ENCODE measurements around the gene PDE3A.

Gene PDE3A

DNA sequence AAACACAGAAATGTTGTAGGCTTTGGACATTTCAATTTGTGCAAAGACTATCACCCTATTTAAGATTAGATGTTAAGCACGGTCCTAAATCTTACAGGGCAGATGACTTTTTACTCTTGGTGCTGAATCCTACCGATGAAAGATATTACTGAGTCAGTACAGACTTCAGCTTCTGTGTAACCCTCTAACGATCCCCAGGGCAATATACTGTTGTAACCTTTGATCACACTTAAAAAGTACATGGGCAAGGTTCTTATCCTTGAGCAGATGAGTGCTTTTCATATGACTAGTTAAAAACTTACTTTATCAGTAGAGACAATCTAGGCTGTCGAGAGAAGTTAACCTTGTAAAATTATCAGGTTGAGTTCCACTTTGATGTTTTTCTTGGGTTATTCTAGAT is 22.5 kb downstream of the PDE3A start:
- DNase-seq (ENCODE audit: low read depth), result no peak
- H3K4me3 ChIP-seq (ENCODE audit: low read depth, low read length), result no peak overlapping the region
- TF ChIP-seq, protein P1, sequence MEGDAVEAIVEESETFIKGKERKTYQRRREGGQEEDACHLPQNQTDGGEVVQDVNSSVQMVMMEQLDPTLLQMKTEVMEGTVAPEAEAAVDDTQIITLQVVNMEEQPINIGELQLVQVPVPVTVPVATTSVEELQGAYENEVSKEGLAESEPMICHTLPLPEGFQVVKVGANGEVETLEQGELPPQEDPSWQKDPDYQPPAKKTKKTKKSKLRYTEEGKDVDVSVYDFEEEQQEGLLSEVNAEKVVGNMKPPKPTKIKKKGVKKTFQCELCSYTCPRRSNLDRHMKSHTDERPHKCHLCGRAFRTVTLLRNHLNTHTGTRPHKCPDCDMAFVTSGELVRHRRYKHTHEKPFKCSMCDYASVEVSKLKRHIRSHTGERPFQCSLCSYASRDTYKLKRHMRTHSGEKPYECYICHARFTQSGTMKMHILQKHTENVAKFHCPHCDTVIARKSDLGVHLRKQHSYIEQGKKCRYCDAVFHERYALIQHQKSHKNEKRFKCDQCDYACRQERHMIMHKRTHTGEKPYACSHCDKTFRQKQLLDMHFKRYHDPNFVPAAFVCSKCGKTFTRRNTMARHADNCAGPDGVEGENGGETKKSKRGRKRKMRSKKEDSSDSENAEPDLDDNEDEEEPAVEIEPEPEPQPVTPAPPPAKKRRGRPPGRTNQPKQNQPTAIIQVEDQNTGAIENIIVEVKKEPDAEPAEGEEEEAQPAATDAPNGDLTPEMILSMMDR (IDR thresholded peaks at IDR 0.05; ENCODE audit: control insufficient read depth, extremely low read depth, insufficient read depth), result no peak

DNA sequence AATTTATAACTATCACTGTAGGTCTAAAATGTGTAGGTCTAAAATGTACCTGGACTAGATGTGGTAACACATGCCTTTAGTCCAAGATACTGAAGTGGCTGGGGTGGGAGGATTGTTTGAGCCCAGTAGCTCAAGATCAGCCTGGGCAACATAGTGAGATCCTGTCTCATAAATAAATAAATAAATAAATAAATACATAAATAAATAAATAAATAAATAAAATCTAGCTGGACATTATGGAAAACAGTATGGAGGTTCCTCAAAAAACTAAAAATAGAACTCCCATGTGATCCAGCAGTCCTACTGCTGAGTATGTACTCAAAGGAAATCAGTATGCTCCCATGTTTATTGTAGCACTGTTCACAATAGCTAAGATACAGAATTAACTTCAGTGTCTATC is 24.0 kb downstream of the PDE3A start:
- no peak overlapping the region for H3K4me3 ChIP-seq (ENCODE audit: low read depth, low read length)
- DNase-seq (ENCODE audit: low read depth), result no peak
- TF ChIP-seq, protein P1 (IDR thresholded peaks at IDR 0.05; ENCODE audit: control insufficient read depth, extremely low read depth, insufficient read depth), result no peak

DNA sequence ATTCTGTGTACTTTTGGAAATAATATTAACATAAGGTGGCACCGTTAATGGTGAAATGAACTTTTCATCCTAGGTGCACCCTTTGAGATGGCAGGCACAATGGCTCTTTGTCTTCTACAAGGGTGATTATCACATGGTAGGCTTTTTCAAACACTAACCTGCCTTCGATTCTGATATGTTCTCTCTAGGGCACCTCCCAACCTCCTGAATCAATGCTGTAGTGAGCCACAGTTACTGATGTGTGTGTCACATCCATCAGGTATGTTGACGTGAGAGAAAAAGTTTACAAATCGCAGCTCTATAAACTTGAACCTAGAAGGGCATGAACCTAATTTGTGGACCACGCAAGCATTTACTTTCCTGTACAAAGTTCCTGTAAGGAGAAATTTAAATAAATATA is 25.4 kb downstream of the PDE3A start:
- TF ChIP-seq, protein P1 (IDR thresholded peaks at IDR 0.05; ENCODE audit: control insufficient read depth, extremely low read depth, insufficient read depth), result no peak

DNA sequence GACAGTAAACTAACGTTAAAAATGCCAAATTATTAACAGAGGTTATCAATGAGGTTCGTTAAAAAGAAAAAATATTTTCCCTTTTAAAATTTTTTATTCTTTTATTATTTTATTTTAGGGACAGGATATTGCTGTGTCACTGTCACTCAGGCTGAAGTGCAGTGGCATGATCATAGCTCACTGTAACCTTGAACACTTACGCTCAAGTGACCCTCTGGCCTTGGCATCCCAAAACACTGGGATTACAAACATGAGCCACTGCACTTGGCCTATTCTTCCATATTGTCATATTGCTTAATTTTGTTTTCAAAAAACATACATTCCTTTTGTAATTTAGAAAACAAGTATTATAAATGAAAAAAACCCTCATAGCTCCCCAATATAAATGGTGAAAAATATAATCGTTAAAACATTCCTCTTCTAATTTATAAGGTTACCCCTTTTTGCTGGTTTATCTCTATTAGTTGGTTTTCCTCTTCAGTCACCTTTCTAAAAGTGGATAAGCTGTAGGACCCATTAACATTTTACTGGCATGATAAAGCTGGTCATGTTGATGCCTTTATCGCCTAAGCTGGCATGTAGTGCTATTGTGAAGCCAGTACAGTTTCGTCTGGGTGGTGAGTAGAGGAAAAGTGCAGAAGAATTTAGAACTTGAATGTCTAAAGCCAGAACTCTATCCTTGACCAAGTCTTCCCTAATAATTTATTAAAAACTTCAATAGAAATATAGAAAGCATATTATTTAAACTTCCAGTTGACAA is 27.6 kb downstream of the PDE3A start:
- TF ChIP-seq, protein P1 (IDR thresholded peaks at IDR 0.05; ENCODE audit: control insufficient read depth, extremely low read depth, insufficient read depth), result no peak
- DNase-seq (ENCODE audit: low read depth), result no peak
- H3K4me3 ChIP-seq (ENCODE audit: low read depth, low read length), result no peak overlapping the region

More for the DNA sequence above, 25.4 kb downstream of the PDE3A start:
- no peak overlapping the region for H3K4me3 ChIP-seq (ENCODE audit: low read depth, low read length)
- DNase-seq (ENCODE audit: low read depth), result no peak

DNA sequence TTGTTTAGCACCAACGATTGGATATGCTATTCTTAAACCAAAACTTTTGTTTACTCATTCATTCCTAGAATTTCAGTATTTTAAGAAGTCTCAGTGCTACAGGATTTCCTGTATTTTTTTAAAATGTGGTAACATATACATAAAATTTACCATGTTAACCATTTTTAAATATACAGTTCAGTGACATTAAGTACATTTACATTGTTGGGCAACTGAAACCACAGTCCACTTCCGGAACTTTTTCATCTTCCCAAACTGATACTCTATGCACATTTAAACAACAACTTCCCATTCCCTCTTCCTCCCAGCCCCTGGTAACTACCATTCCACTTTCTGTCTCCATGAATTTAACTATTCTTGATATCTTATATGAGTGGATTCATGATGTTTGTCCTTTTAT is 30.3 kb downstream of the PDE3A start:
- DNase-seq (ENCODE audit: low read depth), result no peak
- H3K4me3 ChIP-seq (ENCODE audit: low read depth, low read length), result no peak overlapping the region
- TF ChIP-seq, protein P1 (IDR thresholded peaks at IDR 0.05; ENCODE audit: control insufficient read depth, extremely low read depth, insufficient read depth), result no peak

DNA sequence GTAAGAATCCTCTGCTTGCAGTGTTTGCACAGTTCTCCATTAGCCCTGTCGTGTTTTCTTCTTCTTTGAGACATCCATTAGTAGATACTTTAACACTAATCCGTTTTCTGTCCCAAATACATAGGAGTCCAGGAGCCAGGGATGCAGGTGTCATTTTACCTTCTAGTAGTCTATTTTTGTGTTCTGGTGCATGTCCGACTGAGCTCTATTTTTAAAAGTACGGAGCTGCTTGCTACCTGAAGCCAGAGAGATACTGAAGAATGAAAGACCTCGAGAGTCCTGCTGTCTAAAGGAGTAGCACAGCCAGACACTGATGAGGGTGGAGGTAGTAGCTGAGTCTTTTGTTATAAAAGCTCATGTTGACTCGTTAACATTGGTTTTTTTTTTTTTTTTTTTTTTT is 31.7 kb downstream of the PDE3A start:
- TF ChIP-seq, protein P1 (IDR thresholded peaks at IDR 0.05; ENCODE audit: control insufficient read depth, extremely low read depth, insufficient read depth), result no peak
- H3K4me3 ChIP-seq (ENCODE audit: low read depth, low read length), result no peak overlapping the region
- no peak for DNase-seq (ENCODE audit: low read depth)

DNA sequence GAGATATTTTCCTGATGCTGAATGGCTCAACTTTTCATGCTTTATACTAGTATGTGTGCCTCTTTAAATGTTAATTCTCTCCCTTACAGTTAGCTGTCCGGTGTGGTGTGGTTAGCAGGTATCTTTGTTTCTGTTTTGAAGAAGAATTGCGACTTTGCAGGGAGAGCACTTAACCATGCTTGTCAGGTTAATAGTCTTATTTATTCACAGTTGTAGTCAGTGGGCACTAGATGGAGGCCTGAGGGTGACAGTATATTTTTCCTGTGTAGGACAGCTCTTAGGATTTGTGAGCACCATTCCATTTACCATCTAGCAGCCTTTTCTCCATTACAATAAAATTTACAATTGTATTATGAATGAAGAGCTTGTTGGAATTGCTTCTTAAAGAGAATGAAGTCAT is 34.9 kb downstream of the PDE3A start:
- DNase-seq (ENCODE audit: low read depth), result no peak
- TF ChIP-seq, protein P1 (IDR thresholded peaks at IDR 0.05; ENCODE audit: control insufficient read depth, extremely low read depth, insufficient read depth), result no peak
- no peak overlapping the region for H3K4me3 ChIP-seq (ENCODE audit: low read depth, low read length)
